A673 (cell line): ENCODE data around the gene TRIP10. TPM values are rescaled to one million over a fixed set of nuclear protein-coding genes. Genes with fewer than 3 reads are reported as not detected.

ENCODE experiments used
- BruUV-seq: library from RNA; stranded (reverse); fragments of 400-500 nt; replicated peaks from 2 replicates; lab custom pipeline; 2021; lab: Mats Ljungman, UMichigan
- CTCF ChIA-PET: fragments of 300-600 bp; sonication (Branson Sonifier 250); formaldehyde crosslinking; loops from one replicate; lab custom pipeline; 2022; ENCODE audit warnings: antibody characterized with exemption; lab: Charles Lee
- POLR2A ChIA-PET: fragments of 300-600 bp; sonication (Branson Sonifier 250); formaldehyde crosslinking; loops from one replicate; lab custom pipeline; 2022; ENCODE audit warnings: antibody characterized with exemption; ENCODE audit not compliant: low non-redundant PET; lab: Charles Lee
- DNase-seq: peaks from one replicate; pipeline ENCODE4 v3.0.0-alpha.2; 2015; ENCODE audit warnings: low spot score
- H3K27ac ChIP-seq: fragments of 200-600 bp; sonication (generic); 2 replicates; pipeline ENCODE4 v1.5.1; 2016; ENCODE audit warnings: mixed run types, low read depth, mild to moderate bottlenecking, mixed read lengths, antibody characterized with exemption, low read length; ENCODE audit not compliant: poor library complexity, severe bottlenecking
- H3K27me3 ChIP-seq: fragments of 200-600 bp; sonication (generic); replicated peaks from 2 replicates; pipeline ENCODE4 v1.6.1; 2017; ENCODE audit warnings: mixed run types, low read depth, mild to moderate bottlenecking, mixed read lengths, antibody characterized with exemption, low read length; ENCODE audit not compliant: insufficient read depth, poor library complexity
- H3K36me3 ChIP-seq: fragments of 200-600 bp; sonication (generic); 2 replicates; pipeline ENCODE4 v1.6.1; 2016; ENCODE audit warnings: mixed run types, mild to moderate bottlenecking, mixed read lengths, antibody characterized with exemption, low read length; ENCODE audit not compliant: insufficient read depth, poor library complexity, severe bottlenecking
- H3K4me1 ChIP-seq: fragments of 200-600 bp; sonication (generic); 2 replicates; pipeline ENCODE4 v1.6.1; 2017; ENCODE audit warnings: mixed run types, mild to moderate bottlenecking, mixed read lengths, antibody characterized with exemption, low read length; ENCODE audit not compliant: insufficient read depth, poor library complexity, severe bottlenecking
- H3K4me3 ChIP-seq: fragments of 200-600 bp; sonication (generic); 2 replicates; pipeline ENCODE4 v1.5.1; 2016; ENCODE audit warnings: low read depth, mixed run types, mild to moderate bottlenecking, mixed read lengths, low read length; ENCODE audit not compliant: poor library complexity, severe bottlenecking
- H3K9me3 ChIP-seq: fragments of 200-600 bp; sonication (generic); 2 replicates; pipeline ENCODE4 v1.6.1; 2016; ENCODE audit warnings: mixed run types, low read depth, mild to moderate bottlenecking, mixed read lengths, antibody characterized with exemption, low read length; ENCODE audit not compliant: poor library complexity, severe bottlenecking
- EZH2 ChIP-seq: fragments of 200-600 bp; sonication (generic); IDR thresholded peaks from 2 replicates; pipeline ENCODE4 v1.6.1; 2017; ENCODE audit warnings: borderline replicate concordance, low read depth, mild to moderate bottlenecking, mixed read lengths, antibody characterized with exemption, low read length; ENCODE audit not compliant: poor library complexity, severe bottlenecking
- intact Hi-C: fragments of 100-400 bp; cut with micrococcal nuclease; formaldehyde crosslinking; loops from one replicate; pipeline ENCODE4 v1.10.0; 2022; ENCODE audit not compliant: unreplicated experiment
- total RNA-seq: library from RNA; stranded (reverse); gene quantifications from 2 replicates; pipeline ENCODE4 v1.2.3, GENCODE V29; 2021
- TF ChIP-seq, protein P1 (sequence below): fragments of 300-800, 200-600 bp; sonication (generic); conservative IDR thresholded peaks from 2 replicates; pipeline ENCODE4 v1.5.1; 2017; ENCODE audit warnings: low read depth, mild to moderate bottlenecking, antibody characterized with exemption, low read length, moderate library complexity, mixed read lengths

TRIP10 gene
- total RNA-seq, 1 experiment from 2014 or later, result 70.2 TPM

DNA sequence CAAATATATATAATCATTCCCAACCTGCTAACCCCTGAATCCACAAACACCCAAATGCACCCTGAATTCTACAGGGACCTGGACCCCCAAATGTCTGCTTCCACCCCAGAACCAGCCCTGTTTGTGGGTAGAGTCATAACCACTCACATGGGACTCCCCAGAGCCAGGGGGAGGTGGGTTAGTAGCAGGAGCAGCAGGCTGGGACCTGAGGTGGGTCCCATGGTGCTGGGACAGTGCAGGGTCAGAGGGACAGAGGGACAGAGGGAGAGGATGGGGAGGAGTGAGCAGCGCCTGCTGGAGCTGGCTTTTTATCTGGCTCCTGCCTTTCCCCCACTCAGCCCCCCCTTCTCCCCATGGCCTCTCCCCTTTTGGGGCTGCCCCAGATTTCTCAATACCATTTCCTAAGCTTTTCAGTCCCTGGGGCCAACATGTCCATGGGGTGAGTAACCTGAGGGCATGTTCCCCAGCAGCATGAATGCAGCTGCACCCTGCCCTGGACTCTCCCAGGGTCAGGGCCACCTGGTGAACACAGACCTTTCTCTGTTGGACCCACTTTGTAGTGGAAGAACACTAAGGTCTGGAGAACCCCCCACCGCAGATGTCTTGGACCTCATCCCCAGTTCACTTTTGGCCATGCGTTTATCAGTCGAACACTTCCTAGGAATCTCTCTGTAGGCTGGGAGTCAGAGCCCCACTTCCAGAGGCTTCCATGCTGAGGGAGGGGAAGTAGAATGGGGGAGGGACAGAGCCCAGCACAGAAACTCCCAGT lies 18.9 kb upstream of the TRIP10 start, which contains the start of gene C3:
TSS of gene C3 (minus strand) at position 282 of the 769 bp plus-strand sequence. CDS start at position 221, 61 bp downstream.
- intact Hi-C loops, result no loop called here

DNA sequence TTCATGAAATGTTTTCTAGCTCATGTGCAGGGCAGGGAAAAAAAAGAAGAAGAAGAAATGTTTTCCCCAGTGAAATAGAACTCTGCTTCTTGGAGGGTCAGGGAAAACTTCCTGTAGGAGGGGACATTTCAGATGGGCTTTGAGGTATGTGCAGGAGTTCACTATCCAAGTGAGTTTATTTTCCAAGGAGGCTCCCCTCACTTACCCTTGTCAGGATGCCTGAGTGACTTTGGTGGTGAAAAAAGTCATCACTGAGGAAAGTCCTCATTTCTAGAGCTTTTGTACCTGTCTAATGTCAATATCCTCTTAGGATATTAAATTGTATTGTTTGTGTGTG lies 18.4 kb upstream of the TRIP10 start:
- no TSS peak for BruUV-seq
- Histone ChIP-seq H3K4me1 (peaks cover 4% of the 10 kb centered on the region), H3K36me3 (no peaks in the 10 kb centered on the region), H3K9me3 (no peaks in the 10 kb centered on the region), H3K27me3 (no peaks in the 10 kb centered on the region), H3K4me3 (no peak overlapping the region), H3K27ac (no peak overlapping the region)
- CTCF ChIA-PET, result no interaction called here
- no peak for DNase-seq
- no peak for TF ChIP-seq EZH2
- TF ChIP-seq, protein P1, sequence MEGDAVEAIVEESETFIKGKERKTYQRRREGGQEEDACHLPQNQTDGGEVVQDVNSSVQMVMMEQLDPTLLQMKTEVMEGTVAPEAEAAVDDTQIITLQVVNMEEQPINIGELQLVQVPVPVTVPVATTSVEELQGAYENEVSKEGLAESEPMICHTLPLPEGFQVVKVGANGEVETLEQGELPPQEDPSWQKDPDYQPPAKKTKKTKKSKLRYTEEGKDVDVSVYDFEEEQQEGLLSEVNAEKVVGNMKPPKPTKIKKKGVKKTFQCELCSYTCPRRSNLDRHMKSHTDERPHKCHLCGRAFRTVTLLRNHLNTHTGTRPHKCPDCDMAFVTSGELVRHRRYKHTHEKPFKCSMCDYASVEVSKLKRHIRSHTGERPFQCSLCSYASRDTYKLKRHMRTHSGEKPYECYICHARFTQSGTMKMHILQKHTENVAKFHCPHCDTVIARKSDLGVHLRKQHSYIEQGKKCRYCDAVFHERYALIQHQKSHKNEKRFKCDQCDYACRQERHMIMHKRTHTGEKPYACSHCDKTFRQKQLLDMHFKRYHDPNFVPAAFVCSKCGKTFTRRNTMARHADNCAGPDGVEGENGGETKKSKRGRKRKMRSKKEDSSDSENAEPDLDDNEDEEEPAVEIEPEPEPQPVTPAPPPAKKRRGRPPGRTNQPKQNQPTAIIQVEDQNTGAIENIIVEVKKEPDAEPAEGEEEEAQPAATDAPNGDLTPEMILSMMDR, result no peak
- intact Hi-C loops, result no loop called here
- POLR2A ChIA-PET, result no interaction called here

More for the DNA sequence above, 18.9 kb upstream of the TRIP10 start, which contains the start of gene C3:
- H3K27me3 ChIP-seq, result no peaks in the 10 kb centered on the region
- TF ChIP-seq, protein P1, result no peak
- TF ChIP-seq EZH2, result no peak
- ChIA-PET POLR2A (no interaction called here), CTCF (no interaction called here)
- no peaks in the 10 kb centered on the region for H3K9me3 ChIP-seq
- H3K4me3 ChIP-seq, result no peak within 1 kb of the TSS
- H3K27ac ChIP-seq, result no peak within 1 kb of the TSS
- H3K4me1 ChIP-seq, result peaks cover 4% of the 10 kb centered on the region
- no peak for DNase-seq
- H3K36me3 ChIP-seq, result no peaks in the 10 kb centered on the region
- no TSS peak for BruUV-seq

DNA sequence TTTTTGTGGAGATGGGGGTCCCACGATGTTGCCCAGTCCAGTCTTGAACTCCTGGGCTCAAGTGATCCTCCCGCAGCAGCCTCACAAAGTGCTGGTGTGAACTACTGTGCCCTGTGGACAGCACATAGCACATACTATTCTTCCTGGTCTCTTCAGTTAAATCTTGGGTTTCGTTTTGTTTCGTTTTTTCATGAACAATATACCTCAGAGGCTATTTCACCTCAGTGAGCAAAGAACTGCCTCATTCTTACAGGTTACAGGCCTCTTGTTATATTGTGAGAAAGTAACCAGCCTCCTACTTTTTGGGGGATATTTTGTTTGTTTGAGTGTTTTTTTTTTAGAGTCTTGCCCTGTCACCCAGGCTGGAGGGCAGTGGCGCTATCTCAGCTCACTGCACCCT lies 17.7 kb upstream of the TRIP10 start:
- CTCF ChIA-PET, result no interaction called here
- H3K9me3 ChIP-seq, result no peaks in the 10 kb centered on the region
- no peaks in the 10 kb centered on the region for H3K27me3 ChIP-seq
- POLR2A ChIA-PET, result no interaction called here
- H3K4me1 ChIP-seq, result peaks cover 4% of the 10 kb centered on the region
- no TSS peak for BruUV-seq
- no peaks in the 10 kb centered on the region for H3K36me3 ChIP-seq
- DNase-seq, result no peak
- intact Hi-C loops, result no loop called here
- H3K4me3 ChIP-seq, result no peak overlapping the region
- no peak for TF ChIP-seq EZH2
- TF ChIP-seq, protein P1, result no peak
- H3K27ac ChIP-seq, result no peak overlapping the region
